Fibroblast of upper back skin (primary cell): ENCODE results near the gene CHST13.

ENCODE experiments used
- DNase-seq: peaks from one replicate; pipeline ENCODE4 v3.0.0-alpha.2; 2013

Gene CHST13

DNA sequence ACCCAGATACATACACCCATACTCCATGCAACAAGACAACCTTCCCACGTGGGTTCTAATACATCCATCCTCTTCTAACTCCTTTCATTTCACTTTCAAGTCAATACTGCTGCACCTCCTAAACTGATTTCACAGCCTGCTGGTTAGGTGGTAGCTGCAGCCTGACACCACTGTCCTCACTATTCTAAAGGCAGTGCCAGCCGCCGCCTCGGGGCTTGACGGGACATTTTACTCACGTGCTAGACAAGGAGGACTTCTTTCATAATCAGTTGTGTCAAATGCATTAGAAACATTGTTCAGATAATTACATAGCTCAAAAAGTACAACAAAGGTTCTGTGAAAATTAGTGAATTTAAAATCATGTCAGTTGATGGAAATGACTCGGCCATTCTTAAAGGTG, 12.7 kb upstream of the CHST13 start:
- DNase-seq: no peak

DNA sequence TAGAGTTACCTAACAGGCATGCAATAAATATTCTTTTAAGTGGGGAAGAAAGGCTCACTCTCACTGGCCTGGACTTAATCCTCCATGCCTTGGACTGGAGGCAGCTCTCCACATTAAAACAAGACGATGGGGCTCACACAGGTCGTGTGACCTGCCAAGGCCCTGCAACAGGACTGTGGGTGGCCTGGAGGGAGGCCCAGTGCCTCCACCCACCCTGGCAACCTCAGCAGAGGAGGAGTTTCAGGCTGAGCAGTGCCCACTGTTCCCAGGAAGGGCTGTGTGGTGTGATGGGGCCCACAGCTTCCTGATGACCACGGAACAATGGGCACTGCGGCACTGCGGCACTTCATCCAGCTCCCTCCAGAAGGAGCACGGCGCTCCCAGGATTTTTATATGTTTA, 11.9 kb upstream of the CHST13 start:
- no peak for DNase-seq

DNA sequence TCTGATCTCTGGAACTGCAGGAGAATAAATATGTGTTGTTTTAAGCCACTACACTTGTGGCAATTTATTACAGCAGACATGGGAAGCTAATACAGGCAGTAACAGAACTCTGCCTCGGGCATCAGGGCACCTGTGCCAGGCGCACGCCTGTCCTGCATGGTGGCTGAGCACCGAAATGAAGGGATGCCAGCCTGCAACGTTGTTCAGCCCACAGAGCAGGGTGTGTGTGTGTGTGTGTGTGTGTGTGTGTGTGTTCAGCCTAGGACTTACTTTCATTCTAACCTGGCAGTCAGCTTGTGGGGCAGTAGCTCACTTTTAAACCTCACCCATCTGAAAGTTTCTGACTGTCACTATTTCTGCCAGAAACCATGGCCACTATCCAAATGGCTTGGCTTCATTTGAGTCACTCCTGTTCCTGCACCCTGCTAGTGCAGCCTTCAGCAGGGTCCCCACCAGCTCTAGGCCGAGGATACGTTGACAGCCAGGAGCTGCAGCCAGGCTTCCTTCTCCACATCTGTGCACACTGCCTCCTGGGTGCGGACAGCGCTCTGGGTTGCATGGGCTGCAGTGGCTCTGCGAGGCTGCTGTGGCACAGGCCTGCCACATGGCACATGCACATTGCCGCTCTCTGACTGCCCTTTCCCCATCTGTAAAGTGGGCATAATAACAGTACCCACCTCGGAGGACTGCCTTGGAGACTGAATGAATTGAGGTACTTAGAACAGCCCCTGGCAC, 10.9 kb upstream of the CHST13 start:
- no peak for DNase-seq

DNA sequence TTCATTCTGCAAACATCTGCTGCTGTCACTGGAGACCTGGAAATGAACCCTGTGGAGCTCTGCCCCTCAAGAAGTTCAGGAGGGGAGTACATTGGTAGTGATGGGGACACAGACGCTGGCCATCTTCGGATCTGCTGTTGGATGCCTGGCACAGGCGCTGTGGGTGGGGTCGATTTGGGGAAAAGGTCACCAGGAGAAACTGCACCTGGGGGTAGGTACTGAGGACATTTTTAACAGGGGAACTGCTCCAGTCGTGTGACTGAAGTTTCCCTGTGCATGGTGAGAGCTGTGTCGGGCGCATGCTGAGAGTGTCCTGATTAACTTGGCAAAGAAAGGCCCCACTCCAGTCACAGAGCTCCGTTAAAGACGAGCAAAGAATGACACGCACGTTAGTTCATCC, 9.8 kb upstream of the CHST13 start:
- DNase-seq: no peak

DNA sequence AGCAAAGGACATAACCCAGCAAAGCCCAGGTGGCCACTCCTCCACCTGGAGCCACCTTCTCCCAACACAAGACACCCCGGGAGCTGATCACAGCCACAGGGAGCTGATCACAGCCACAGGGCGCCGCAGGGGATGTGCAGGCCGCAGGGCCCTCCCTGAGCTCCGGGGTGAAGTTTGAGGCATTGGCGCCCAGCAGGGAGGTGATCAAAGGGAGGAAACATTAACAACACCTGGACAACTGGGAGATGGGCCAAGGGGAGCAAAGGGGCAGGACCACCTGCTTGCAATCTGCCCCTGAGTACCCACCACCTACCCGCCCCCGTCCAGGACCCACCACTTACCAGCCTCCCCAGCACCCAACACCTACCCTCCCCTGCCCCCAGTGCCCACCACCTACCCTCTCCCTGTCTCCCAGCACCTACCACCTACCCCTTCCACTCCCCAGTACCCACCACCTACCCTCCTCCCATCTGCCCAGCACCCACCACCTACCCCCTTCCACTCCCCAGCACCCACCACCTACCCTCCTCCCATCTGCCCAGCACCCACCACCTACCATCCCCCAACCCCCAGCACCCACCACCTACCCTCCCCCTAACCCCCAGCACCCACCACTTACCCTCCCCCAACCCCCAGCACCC, 8.8 kb upstream of the CHST13 start:
- no peak for DNase-seq

DNA sequence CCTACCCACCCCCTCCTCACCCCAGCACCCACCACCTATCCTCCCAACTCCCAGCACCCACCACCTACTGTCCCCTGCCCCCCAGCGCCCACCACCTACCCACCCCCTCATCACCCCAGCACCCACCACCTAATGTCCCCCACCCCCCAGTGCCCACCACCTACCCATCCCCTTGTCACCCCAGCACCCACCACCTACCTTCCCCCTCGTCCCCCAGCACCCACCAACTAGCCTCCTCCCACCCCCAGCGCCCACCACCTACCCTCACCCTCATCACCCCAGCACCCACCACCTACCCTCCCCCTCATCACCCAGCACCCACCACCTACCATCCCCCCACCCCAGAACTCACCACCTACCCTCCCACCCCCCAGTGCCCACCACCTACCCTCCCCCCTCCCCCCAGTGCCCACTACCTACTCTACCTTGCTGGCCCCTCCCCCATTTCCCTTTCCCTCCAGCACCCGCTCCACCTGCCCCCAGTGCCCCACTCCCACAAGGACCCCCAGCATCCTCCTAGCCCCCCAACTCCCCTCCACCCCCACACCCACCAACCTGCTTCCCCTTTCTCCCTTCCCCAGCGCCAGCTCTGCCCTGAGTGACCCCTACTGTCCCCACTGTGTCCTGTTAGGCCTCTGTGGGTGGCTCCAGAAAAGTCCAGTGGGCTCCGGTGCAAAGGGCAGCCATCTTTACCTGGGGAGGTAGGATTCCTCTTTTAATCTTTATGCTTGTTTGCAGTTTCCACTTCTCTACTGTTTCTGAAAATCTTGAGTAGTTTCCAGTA, 7.6 kb upstream of the CHST13 start:
- DNase-seq: no peak

DNA sequence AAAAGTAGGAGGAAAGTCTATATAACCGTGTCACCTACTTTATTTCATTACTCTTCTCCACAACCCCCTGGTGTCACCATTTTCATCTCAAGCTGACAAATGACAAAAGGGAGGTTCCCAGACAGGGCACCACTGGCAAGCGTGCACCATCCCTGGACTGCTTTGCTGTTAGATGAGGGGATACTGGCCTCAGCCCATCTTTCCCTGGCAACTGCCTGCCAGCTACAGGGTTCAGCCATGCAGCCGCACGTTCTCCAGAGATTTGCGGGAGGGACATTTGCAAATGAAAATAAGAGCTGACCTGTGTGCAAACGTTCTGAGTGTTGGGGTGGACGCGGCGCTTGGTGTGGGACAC, 7.0 kb upstream of the CHST13 start:
- no peak for DNase-seq

DNA sequence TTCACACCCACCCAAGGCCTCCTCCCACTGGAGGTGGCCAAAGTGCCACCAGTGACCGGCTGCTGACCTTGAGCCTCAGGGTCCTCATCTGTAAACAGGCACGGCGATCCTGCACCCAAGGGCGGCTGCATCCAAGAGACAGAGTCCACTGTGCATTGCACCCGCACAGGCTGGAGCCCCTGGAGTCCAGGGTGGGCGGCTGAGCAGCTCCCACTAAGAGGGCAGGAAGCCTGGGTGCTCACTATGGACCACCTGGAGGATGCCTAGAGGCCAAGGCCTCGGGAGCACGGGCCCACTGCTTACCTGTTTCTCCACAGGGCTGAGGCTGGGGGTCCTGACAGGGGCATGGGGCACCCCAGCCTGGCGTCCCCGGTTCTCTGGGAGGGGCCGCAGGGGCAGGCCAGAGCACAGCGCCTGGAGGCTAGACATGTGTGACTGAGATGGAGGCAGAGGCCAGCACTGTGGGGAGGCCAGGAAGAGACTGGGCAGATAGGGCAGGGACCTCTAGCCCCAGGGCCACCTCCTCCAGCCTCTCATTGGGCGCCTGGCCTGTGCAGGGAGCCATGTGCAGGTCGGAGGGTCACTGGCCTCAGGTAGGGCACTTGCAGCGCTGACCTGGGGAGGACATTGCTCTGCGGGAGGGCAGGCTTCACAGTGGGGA, 6.5 kb upstream of the CHST13 start, which contains the start of gene UROC1:
Gene UROC1, minus strand, starts transcription at position 483 of the 661 bp plus-strand sequence. Its CDS starts 54 bp downstream, at position 429.
- DNase-seq: no peak

DNA sequence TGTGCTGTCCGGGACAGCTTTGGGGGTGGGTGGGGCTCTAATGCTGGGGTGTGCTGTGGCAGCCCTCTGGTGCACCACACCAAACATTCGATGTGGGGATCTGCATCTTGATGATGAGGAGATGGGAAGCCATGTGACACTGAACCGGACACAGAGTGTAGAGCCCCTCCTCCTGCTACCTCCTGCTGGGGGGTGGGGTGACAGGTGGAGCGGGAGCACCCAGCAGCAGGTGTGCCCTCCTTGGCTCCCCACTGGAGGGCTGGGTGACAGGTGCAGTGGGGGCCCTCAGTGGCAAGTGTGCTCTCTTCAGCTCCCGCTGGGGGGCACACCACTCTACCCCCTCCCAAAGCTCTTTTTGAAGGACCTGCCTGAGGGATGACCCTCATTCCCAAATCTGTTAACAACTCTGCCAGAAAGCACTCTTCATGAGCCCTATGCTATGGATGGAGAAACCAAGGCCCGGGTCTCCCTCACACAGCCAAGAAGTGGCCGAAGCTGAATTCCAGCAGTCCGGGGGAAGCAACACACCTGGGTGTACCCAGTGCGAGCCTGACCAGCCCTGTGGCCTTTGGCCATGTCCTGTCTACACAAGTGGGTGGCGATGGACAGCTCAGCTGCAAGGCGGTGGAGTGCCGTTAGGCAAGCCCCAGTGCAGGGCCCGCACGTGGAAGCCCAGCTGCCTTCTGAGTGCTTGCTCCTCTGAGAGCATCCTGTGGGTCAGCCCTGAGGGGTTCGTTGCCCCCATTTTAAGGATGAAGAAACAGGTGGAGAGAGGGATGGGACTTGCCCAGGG, 5.8 kb upstream of the CHST13 start:
- DNase-seq: no peak

DNA sequence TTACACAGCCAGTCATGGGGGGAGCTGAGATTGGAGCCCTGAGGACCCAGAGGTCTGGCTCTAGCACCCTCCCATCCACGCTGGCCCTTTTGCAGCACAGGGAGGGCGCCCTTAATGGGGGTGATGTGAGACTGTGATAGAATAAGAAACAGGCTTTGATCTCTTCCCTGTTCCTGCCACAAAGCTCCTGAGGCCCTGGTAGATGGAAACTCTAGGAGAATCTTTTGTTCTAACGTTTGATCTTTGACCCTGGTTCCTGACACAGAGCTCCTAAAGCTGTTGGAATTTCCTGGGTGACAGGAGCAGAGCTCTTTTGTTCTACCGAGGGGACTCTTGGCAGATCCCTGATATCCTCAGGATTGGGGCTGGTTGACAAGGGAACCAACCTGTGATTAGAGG, 5.2 kb upstream of the CHST13 start:
- DNase-seq: no peak

DNA sequence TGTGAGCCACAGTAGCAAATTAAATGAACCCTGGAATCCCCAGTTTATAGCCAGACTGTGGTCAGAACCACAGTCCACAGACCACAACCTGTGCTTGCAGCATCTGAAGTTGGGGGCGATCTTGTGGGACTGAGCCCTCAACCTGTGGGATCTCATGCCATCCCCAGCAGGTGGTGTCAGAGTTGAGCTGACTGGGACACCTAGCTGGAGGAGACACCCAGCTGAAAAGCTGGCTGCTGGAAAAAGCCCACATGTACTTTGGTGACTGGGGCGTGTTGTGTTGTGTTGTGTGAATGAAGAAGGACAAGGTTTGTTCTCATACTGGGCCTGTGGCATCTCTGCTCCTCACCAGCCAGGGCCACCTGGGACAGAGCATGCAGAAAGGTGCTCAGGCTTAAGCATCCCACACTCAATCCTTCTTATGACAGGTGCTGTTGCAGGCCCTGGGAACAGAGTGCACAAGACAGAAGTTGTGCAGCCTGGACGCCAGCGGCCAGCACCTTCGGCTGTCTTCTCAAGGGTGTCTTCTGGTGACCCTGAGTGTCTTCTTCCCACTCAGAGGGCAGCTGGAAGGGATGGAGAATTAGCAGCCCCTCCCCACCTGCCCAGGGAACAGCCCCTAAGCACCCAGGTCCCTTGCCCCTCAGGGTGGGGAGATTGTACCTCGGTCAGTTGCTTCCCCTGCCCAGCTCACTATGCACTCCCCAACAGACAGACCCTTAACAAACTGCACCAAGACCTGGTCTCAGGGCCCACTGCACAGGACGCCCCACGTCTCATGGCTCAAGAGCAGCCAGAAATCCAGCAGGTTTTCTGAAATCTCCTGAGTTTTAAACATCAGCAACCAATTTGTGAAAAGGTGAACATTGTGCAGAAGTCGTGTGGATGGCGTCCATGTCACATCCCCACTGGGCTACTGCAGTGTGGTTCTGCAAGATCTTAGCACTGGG, 4.2 kb upstream of the CHST13 start:
- no peak for DNase-seq

DNA sequence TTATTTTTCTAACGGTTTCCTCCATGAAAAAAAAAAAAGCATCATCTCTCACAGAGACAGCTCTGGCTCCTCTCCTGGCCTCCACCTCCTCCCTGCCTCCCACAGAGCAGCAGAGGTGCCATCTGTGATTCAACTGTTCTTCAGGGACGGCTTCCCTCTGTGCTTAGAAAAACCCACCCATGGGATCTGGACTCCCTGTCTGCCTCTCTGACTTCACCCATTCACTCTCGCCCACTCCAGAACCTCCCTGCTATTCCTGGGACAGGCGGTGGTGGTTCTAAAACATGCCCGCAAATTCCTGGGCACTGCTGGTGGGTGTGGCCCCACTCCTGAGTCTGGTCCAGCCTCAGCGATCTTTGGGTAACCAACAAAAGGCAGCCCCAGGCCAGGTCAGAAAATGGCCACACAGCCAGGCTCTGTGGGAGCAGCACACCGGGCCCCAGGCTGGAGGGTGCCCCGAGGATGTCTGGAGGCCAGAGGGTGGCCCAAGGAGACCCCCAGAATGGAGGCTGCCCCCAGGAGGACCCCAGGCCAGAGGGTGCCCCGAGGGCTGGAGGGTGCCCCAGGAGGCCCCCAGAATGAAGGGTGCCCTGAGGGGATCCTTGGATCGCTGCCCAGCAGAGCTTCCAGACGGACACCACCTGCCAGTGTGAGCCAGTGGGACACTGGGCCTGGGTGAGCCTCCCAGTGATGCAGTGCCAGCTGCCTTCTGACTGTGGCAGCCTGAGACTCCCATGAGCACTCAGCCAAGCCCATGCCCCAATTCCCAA, 2.6 kb upstream of the CHST13 start:
- no peak for DNase-seq

DNA sequence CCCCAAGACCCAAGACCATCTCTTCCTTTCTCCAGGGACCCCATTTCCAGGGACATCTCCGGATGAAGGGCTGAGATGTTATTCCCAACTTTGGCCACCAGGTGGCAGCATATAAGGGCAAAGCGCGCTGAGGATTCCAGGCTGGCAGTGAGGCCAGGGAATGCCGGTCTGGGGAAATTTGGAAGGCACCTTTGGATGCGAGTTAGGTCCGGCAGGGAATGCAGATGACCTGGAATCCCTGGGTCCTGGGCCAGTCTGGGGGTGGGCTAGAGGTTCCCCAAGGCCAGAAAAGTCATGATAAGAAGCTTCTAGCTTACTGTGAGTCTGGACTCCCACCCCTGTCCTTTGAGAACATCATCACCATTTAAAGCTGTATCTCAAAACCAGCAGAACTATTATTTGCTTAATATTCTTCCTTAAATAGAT, 1.6 kb upstream of the CHST13 start:
- peak; percentile 46 for DNase-seq

DNA sequence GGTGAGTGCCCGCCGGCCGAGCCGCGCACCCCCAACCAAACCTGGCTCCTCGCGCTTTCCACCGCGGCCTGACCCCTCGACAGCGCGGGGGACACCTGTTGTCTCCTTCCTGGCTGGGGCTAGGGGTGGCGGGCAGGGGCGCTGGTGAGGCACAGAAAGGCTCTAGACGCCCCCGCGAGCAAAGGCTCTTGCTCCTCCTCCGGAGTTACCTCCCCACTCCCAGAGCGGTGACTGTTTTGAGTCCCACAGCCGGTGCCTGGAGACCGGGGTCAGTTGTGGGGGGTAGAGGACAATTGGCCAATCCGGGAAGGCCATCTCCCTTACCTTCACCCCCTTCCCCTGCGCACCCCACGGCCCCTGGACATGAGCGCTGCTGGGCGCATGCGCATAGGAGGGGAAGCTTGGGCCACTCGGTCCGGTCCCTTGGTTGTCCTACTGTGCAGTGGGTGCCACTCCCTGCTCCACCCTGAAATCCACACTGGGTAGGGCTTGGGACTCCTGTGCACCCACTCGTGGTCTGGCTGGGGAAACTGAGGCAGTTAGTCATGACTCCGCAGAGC, 554 bp downstream of the CHST13 start:
- DNase-seq: no peak

DNA sequence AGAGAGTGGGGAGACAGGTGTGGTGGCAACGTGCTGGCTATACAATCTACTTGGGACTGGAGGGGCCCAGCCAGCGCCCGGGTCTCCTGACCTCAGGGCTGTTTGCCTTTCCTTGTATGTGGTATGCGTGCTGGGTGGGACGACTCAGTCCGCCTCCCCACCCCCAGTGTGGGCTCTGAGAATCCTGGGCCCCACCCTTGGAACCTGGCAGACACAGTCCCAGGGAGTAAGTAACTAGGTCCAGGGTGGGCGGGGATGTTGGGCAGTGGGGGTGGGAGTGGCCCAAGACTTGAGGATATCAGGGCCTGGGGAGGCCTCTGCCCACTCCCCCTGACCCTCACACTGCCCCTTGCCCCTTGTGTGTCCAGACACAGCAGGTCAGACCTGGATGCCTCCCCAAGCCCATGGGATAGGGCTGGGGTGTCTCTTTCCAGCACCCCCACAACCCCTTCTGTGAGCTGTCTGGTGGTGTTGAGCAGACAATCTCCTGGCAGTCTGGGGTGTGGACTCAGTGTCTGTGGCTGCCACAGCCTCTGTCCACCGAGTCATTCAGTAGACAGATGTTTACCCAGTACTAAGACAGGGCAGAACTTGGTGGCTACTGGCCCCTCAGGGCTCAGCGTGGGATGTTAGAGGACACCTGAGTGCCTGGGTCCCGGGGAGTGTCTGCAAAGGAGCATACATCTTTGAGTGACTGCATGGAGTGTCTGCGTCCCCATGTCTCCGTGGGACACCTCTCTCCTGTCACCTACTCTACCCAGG, 1.3 kb downstream of the CHST13 start:
- DNase-seq: no peak

DNA sequence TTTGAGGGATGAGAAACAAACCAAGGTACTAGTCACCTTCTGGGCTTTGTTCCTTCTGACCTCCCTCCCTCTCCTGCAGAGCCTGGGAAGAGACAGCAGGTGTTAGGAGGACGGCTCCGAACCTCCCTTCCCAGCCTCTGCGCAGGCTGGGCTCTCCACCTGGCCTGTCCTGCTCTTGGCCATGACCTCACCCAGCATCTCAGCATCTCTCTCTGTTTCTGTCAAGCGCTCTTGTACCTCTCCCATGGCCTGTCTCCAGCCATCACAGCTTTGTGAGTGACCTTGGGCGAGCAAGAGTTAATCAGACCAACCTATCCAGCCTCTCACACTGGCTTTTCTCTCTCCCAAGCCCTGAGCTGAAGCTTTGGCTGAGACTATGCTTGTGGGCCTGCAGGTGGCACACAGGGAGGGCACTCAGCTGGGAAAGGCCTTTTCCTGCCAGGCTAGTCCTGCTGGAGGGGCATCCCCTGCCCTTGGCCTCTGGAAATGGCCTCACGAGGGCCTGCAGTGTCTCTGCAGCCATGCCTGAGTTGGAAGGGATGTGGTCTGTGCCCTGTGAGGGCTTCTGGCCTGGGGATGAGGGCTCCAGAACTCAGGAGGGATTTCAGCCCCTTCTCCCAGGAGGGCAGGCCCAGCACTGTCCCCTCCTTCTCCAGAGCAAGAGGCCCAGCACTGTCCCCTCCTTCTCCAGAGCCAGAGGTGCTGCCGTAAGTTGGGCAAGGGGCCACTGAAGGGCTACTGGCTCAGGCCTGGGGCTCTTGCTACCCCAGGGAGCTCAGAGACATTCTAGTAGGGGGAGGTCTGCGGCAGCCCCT, 2.1 kb downstream of the CHST13 start:
- no peak for DNase-seq

DNA sequence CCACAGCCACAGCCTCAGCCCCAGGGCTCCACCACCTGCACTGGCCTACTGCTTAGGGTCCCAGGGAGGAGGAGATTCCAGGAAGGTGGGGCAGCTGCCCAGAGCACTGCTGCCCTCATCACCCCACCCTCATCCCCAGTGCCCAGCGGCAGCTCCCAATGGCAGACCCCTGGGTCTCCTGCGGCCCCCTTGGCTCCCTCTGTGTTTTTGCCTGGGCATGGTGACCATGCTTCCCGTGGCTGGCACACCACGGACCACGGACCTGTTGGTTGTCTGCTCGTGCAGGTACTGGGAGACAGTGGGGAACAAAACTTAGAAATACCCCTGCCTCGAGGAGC, 2.7 kb downstream of the CHST13 start:
- DNase-seq: no peak

DNA sequence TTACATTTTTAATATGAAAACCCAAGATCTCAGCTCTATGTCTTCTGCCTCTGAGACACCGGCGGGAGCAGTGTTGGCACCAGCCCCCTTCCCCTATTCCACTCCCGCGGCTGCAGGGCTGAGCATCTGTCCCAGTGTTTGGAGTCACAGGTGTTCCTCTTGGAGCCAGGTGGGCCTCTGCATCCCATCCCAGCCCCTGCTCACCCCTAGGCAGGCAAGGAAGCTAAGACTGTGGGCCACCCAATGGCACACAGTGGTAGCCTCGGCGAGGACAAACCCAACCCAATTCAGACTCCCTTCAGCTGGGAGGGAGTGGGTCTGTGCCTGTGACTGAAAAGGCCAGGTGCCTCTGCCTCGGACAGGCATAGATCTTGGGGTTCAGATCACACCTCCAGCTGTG, 3.1 kb downstream of the CHST13 start:
- DNase-seq: no peak
